SKM-1 (cell line): ENCODE data around the gene FBXL4.

Source experiments
- DNase-seq: peaks from one replicate; lab custom pipeline; 2025; ENCODE audit not compliant: unreplicated experiment; lab: John Stamatoyannopoulos, UW

The FBXL4 gene

GRCh38 chr6:98827295-98828159 is 120.2 kb downstream of the FBXL4 start:
- no peak for DNase-seq

GRCh38 chr6:98825600-98826230 is 122.0 kb downstream of the FBXL4 start:
- no peak for DNase-seq

- DNase-seq: no peak
Measured at GRCh38 chr6:98824902-98825599, 122.7 kb downstream of the FBXL4 start.

- no peak for DNase-seq
Measured at GRCh38 chr6:98824162-98824901, 123.4 kb downstream of the FBXL4 start.

- no peak for DNase-seq
Measured at GRCh38 chr6:98823428-98824161, 124.2 kb downstream of the FBXL4 start.

- no peak for DNase-seq
Measured at GRCh38 chr6:98821756-98822405, 125.9 kb downstream of the FBXL4 start.
